H9 (cell line): Measurements from ENCODE around the gene ACER1. TPM values are rescaled to one million over a fixed set of nuclear protein-coding genes. Genes with fewer than 3 reads are reported as not detected.

Experiments used
- DNase-seq: peaks from one replicate; pipeline ENCODE4 v3.0.0-alpha.2; 2017
- H2AFZ ChIP-seq: one replicate; pipeline ENCODE4 v1.6.1; 2013; ENCODE audit warnings: mild to moderate bottlenecking, low read length, control low read depth, moderate library complexity
- H2AK5ac ChIP-seq: 2 replicates; pipeline ENCODE4 v1.6.1; 2013; ENCODE audit warnings: low read length, control low read depth, mixed read lengths; ENCODE audit not compliant: insufficient read length
- H2BK120ac ChIP-seq: one replicate; pipeline ENCODE4 v1.6.1; 2013; ENCODE audit warnings: low read depth, mild to moderate bottlenecking, low read length, control low read depth, inconsistent platforms; ENCODE audit not compliant: poor library complexity, severe bottlenecking
- H2BK12ac ChIP-seq: 2 replicates; pipeline ENCODE4 v1.6.1; 2013; ENCODE audit warnings: low read length, control low read depth, mixed read lengths, low read depth; ENCODE audit not compliant: insufficient read length
- H2BK15ac ChIP-seq: 2 replicates; pipeline ENCODE4 v1.6.1; 2013; ENCODE audit warnings: low read depth, low read length, control low read depth
- H2BK20ac ChIP-seq: one replicate; pipeline ENCODE4 v1.6.1; 2013; ENCODE audit warnings: low read depth, mild to moderate bottlenecking, low read length, control low read depth, inconsistent platforms; ENCODE audit not compliant: poor library complexity, severe bottlenecking
- H2BK5ac ChIP-seq: 2 replicates; pipeline ENCODE4 v1.6.1; 2013; ENCODE audit warnings: low read length, control low read depth, mixed read lengths; ENCODE audit not compliant: insufficient read length
- H3K14ac ChIP-seq: 2 replicates; pipeline ENCODE4 v1.6.1; 2013; ENCODE audit warnings: low read length, control low read depth; ENCODE audit not compliant: insufficient read depth
- H3K18ac ChIP-seq: 2 replicates; pipeline ENCODE4 v1.6.1; 2013; ENCODE audit warnings: low read depth, mild to moderate bottlenecking, mixed read lengths, low read length, control low read depth; ENCODE audit not compliant: insufficient read length
- H3K23ac ChIP-seq: 2 replicates; pipeline ENCODE4 v1.6.1; 2013; ENCODE audit warnings: low read length, control low read depth, mixed read lengths, low read depth; ENCODE audit not compliant: insufficient read length
- H3K23me2 ChIP-seq: 2 replicates; pipeline ENCODE4 v1.6.1; 2013; ENCODE audit warnings: low read depth, mild to moderate bottlenecking, mixed read lengths, low read length, control low read depth; ENCODE audit not compliant: insufficient read length, poor library complexity, severe bottlenecking
- H3K27ac ChIP-seq: 2 replicates; pipeline ENCODE4 v1.5.1; 2013; ENCODE audit warnings: low read length, control low read depth, mixed read lengths, low read depth; ENCODE audit not compliant: insufficient read length
- H3K27me3 ChIP-seq: 2 replicates; pipeline ENCODE4 v1.6.1; 2013; ENCODE audit warnings: low read length, control low read depth, inconsistent platforms; ENCODE audit not compliant: insufficient read depth
- H3K4ac ChIP-seq: 2 replicates; pipeline ENCODE4 v1.6.1; 2013; ENCODE audit warnings: low read depth, mild to moderate bottlenecking, control low read depth, inconsistent platforms, low read length, moderate library complexity
- H3K4me1 ChIP-seq: 2 replicates; pipeline ENCODE4 v1.6.1; 2013; ENCODE audit warnings: low read length, control low read depth, inconsistent platforms; ENCODE audit not compliant: insufficient read depth
- H3K4me2 ChIP-seq: 2 replicates; pipeline ENCODE4 v1.6.1; 2013; ENCODE audit warnings: low read length, control low read depth, mixed read lengths; ENCODE audit not compliant: insufficient read length, insufficient read depth
- H3K56ac ChIP-seq: 2 replicates; pipeline ENCODE4 v1.6.1; 2013; ENCODE audit warnings: low read depth, mild to moderate bottlenecking, mixed read lengths, low read length, control low read depth; ENCODE audit not compliant: insufficient read length
- H3K79me1 ChIP-seq: 2 replicates; pipeline ENCODE4 v1.6.1; 2013; ENCODE audit warnings: low read depth, mild to moderate bottlenecking, moderate library complexity, low read length, control low read depth, inconsistent platforms; ENCODE audit not compliant: insufficient read depth, poor library complexity, severe bottlenecking
- H3K79me2 ChIP-seq: 2 replicates; pipeline ENCODE4 v1.6.1; 2013; ENCODE audit warnings: low read length, control low read depth, inconsistent platforms; ENCODE audit not compliant: insufficient read depth
- H3K9ac ChIP-seq: 2 replicates; pipeline ENCODE4 v1.6.1; 2013; ENCODE audit warnings: low read length, control low read depth, mixed read lengths; ENCODE audit not compliant: insufficient read length; ENCODE audit errors: extremely low read depth
- H3K9me3 ChIP-seq: one replicate; pipeline ENCODE4 v1.6.1; 2013; ENCODE audit warnings: low read depth, low read length, inconsistent platforms; ENCODE audit not compliant: control insufficient read depth
- H3T11ph ChIP-seq: one replicate; pipeline ENCODE4 v1.6.1; 2013; ENCODE audit warnings: mild to moderate bottlenecking, low read length, control low read depth, inconsistent platforms
- H4K20me1 ChIP-seq: one replicate; pipeline ENCODE4 v1.6.1; 2013; ENCODE audit not compliant: control insufficient read depth, insufficient read length, insufficient read depth
- H4K5ac ChIP-seq: 2 replicates; pipeline ENCODE4 v1.6.1; 2013; ENCODE audit warnings: low read depth, mild to moderate bottlenecking, mixed read lengths, low read length, control low read depth; ENCODE audit not compliant: insufficient read length
- H4K8ac ChIP-seq: replicated peaks from 2 replicates; pipeline ENCODE4 v1.6.1; 2013; ENCODE audit warnings: low read length, control low read depth, mixed read lengths, low read depth; ENCODE audit not compliant: insufficient read length
- H4K91ac ChIP-seq: 2 replicates; pipeline ENCODE4 v1.6.1; 2013; ENCODE audit warnings: low read depth, mild to moderate bottlenecking, moderate library complexity, mixed read lengths, low read length, control low read depth; ENCODE audit not compliant: insufficient read length
- H3K27ac Mint-ChIP-seq, 3 experiments: 2 replicates in 2 of 3; 3 replicates in 1 of 3; pipeline ENCODE4 v1.8.0; 2020 to 2021; ENCODE audit warnings: mixed read lengths in 3 of 3, mild to moderate bottlenecking in 1 of 3, moderate library complexity in 1 of 3
- H3K27me3 Mint-ChIP-seq: 2 replicates; pipeline ENCODE4 v1.8.0; 2021; ENCODE audit warnings: low read depth, mild to moderate bottlenecking, moderate library complexity, mixed read lengths
- H3K36me3 Mint-ChIP-seq, 3 experiments: 2 replicates in 2 of 3; 3 replicates in 1 of 3; pipeline ENCODE4 v1.8.0; 2020 to 2021; ENCODE audit warnings: low read depth in 3 of 3, mixed read lengths in 3 of 3; ENCODE audit not compliant: insufficient read depth in 1 of 3
- H3K4me1 Mint-ChIP-seq, 2 experiments: 2 replicates each; pipeline ENCODE4 v1.8.0; 2020; ENCODE audit warnings: mixed read lengths in 2 of 2
- H3K4me3 Mint-ChIP-seq, 2 experiments: 2 replicates in 1 of 2; 3 replicates in 1 of 2; pipeline ENCODE4 v1.8.0; 2020 to 2021; ENCODE audit warnings: mild to moderate bottlenecking in 2 of 2, mixed read lengths in 2 of 2, moderate library complexity in 1 of 2
- H3K9me3 Mint-ChIP-seq, 2 experiments: 2 replicates in 1 of 2; 3 replicates in 1 of 2; pipeline ENCODE4 v1.8.0; 2020; ENCODE audit warnings: mild to moderate bottlenecking in 2 of 2, mixed read lengths in 2 of 2, moderate library complexity in 1 of 2
- WGBS: extraction: QIAGEN DNeasy Blood & Tissue Kit; methylation state at CpG from one replicate; pipeline ENCODE4 v1.1.7; 2013; ENCODE audit warnings: missing lambda C conversion rate, low lambda C conversion rate, mixed read lengths; ENCODE audit not compliant: insufficient read length; ENCODE audit errors: extremely low coverage; 5-methylcytosine and 5-hydroxymethylcytosine counted together
- total RNA-seq: library from RNA; stranded (reverse); gene quantifications from 2 replicates; pipeline ENCODE4 v1.2.1, GENCODE V29; 2021
- TF ChIP-seq, protein P1 (sequence below): fragments of 200-600 bp; sonication (generic); conservative IDR thresholded peaks from 3 replicates; pipeline ENCODE4 v1.8.0; 2021; ENCODE audit warnings: antibody characterized with exemption, mild to moderate bottlenecking

The ACER1 gene
- total RNA-seq, 1 experiment from 2014 or later = not detected

DNA sequence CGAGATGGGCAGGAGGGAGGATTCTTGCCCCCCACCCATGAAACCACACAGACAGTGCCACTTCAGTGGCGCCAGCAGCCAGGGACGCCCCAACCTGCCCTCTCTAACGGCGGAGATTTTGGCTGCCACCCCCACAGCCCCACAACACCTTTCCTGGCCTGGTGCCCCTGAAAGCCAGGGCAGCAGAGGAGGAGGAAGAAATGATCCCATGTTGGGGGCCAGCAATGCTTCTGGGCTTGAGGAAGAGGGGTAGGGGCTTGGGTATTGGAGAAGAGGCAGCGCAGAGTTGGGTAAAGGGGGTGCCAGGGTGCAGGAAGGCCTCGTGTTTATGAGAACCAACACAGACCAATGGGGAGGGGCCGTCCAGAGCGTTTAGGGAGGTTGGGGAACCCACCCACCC lies 55.4 kb downstream of the ACER1 start:
- TF ChIP-seq, protein P1, sequence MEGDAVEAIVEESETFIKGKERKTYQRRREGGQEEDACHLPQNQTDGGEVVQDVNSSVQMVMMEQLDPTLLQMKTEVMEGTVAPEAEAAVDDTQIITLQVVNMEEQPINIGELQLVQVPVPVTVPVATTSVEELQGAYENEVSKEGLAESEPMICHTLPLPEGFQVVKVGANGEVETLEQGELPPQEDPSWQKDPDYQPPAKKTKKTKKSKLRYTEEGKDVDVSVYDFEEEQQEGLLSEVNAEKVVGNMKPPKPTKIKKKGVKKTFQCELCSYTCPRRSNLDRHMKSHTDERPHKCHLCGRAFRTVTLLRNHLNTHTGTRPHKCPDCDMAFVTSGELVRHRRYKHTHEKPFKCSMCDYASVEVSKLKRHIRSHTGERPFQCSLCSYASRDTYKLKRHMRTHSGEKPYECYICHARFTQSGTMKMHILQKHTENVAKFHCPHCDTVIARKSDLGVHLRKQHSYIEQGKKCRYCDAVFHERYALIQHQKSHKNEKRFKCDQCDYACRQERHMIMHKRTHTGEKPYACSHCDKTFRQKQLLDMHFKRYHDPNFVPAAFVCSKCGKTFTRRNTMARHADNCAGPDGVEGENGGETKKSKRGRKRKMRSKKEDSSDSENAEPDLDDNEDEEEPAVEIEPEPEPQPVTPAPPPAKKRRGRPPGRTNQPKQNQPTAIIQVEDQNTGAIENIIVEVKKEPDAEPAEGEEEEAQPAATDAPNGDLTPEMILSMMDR = no peak
- Histone ChIP-seq H3K56ac (no peak overlapping the region), H3K14ac (no peak overlapping the region; the same call in 1 of the 2 replicates), H2BK12ac (no peak overlapping the region), H3K23me2 (peaks cover 7% of the 10 kb centered on the region), H3K27me3 (no peaks in the 10 kb centered on the region), H3K27ac (no peak overlapping the region), H3K79me2 (peaks cover 51% of the 10 kb centered on the region; the same call in 1 of the 2 replicates), H3T11ph (no peak overlapping the region), H2AFZ (no peak overlapping the region), H3K4me1 (peaks cover 7% of the 10 kb centered on the region; the same call in 1 of the 2 replicates), H2BK20ac (no peak overlapping the region), H2BK5ac (no peak overlapping the region), H4K91ac (no peak overlapping the region), H3K18ac (no peak overlapping the region), H3K23ac (no peak overlapping the region), H3K79me1 (peaks cover 27% of the 10 kb centered on the region), H2BK15ac (no peak overlapping the region), H2BK120ac (no peak overlapping the region), H4K8ac (no peak overlapping the region), H2AK5ac (no peak overlapping the region), H3K4me2 (peak overlapping the region; percentile 92), H3K9ac (no peak overlapping the region), H4K20me1 (no peaks in the 10 kb centered on the region), H3K9me3 (no peaks in the 10 kb centered on the region), H3K4ac (no peak overlapping the region), H4K5ac (no peak overlapping the region)
- peaks cover 12 to 15% of the 10 kb centered on the region in 2 experiments; a peak in 3 of 5 replicates for H3K9me3 Mint-ChIP-seq
- no peak for DNase-seq
- H3K4me3 Mint-ChIP-seq = peak overlapping the region; percentile 91 to 92
- peak overlapping the region in 2 of 3 experiments; percentile 30 to 49; a peak in 4 of 7 replicates for H3K27ac Mint-ChIP-seq
- WGBS = no CpG with 5 or more reads among the region's 9 CpGs
- H3K4me1 Mint-ChIP-seq = peaks cover 48 to 58% of the 10 kb centered on the region in 2 experiments
- H3K36me3 Mint-ChIP-seq = peaks cover 3 to 19% (median 9%) of the 10 kb centered on the region in 3 experiments; a peak in 6 of 7 replicates
- peaks cover 20% of the 10 kb centered on the region for H3K27me3 Mint-ChIP-seq
